H1 (cell line): ENCODE data around the gene TTC39A. TPM values are rescaled to one million over a fixed set of nuclear protein-coding genes. Genes with fewer than 3 reads are reported as not detected.

Experiments
- CTCF ChIA-PET: fragments of 300-600 bp; sonication (Branson Sonifier 250); formaldehyde crosslinking; loops from one replicate; lab custom pipeline; 2021; ENCODE audit not compliant: partially characterized antibody; lab: Charles Lee
- POLR2A ChIA-PET: fragments of 300-600 bp; sonication (Branson Sonifier 250); formaldehyde crosslinking; loops from one replicate; lab custom pipeline; 2021; ENCODE audit warnings: inconsistent platforms; ENCODE audit not compliant: partially characterized antibody; lab: Charles Lee
- DNase-seq, 2 experiments: peaks; one replicate each; pipeline versions ENCODE4 v3.0.0 to v3.0.0-alpha.2; 2010 to 2022; ENCODE audit warnings: low spot score in 2 of 2, low read depth in 1 of 2, mixed read lengths in 1 of 2
- FAIRE-seq: peaks from 2 replicates; lab custom pipeline; 2011; peaks lifted over from hg19 to GRCh38; lab: Jason Lieb, UNC
- H2AFZ ChIP-seq: 2 replicates; pipeline ENCODE4 v1.8.1; 2012; ENCODE audit warnings: low read length, inconsistent platforms
- H2AK5ac ChIP-seq: 2 replicates; pipeline ENCODE4 v1.6.1; 2013; ENCODE audit warnings: low read depth, low read length
- H2BK120ac ChIP-seq: replicated peaks from 2 replicates; pipeline ENCODE3; 2013; ENCODE audit warnings: low read depth, low read length, inconsistent platforms
- H2BK12ac ChIP-seq: 2 replicates; pipeline ENCODE4 v1.6.1; 2013; ENCODE audit warnings: low read depth, low read length
- H2BK15ac ChIP-seq: 2 replicates; pipeline ENCODE4 v1.6.1; 2013; ENCODE audit warnings: low read length
- H2BK20ac ChIP-seq: 2 replicates; pipeline ENCODE4 v1.6.1; 2013; ENCODE audit warnings: low read length
- H2BK5ac ChIP-seq: 2 replicates; pipeline ENCODE4 v1.6.1; 2013; ENCODE audit warnings: low read depth, low read length
- H3K14ac ChIP-seq: 2 replicates; pipeline ENCODE4 v1.6.1; 2013; ENCODE audit warnings: inconsistent platforms; ENCODE audit not compliant: insufficient read length
- H3K18ac ChIP-seq: 2 replicates; pipeline ENCODE4 v1.6.1; 2013; ENCODE audit warnings: low read length; ENCODE audit errors: extremely low read depth
- H3K23ac ChIP-seq: 2 replicates; pipeline ENCODE4 v1.6.1; 2013; ENCODE audit warnings: inconsistent platforms; ENCODE audit not compliant: insufficient read length
- H3K23me2 ChIP-seq: 2 replicates; pipeline ENCODE4 v1.6.1; 2013; ENCODE audit warnings: low read depth, low read length
- H3K27ac ChIP-seq: 2 replicates; pipeline ENCODE4 v1.6.1; 2011; ENCODE audit warnings: low read depth, low read length, inconsistent platforms
- H3K27me3 ChIP-seq, 4 experiments: replicated peaks in 1 of 4; 1 replicate in 1 of 4; 2 replicates in 3 of 4; pipeline versions ENCODE4 v1.6.1 to v1.8.1; 2011 to 2013; ENCODE audit warnings: low read length in 3 of 4, mild to moderate bottlenecking in 3 of 4, inconsistent platforms in 2 of 4, mixed read lengths in 2 of 4, moderate library complexity in 1 of 4; ENCODE audit not compliant: control insufficient read depth in 3 of 4, insufficient read depth in 3 of 4; ENCODE audit errors: extremely low read depth in 1 of 4
- H3K36me3 ChIP-seq, 4 experiments: 2 replicates each; pipeline versions ENCODE4 v1.6.1 to v1.8.1; 2011 to 2013; ENCODE audit warnings: mild to moderate bottlenecking in 4 of 4, low read length in 3 of 4, moderate library complexity in 2 of 4, control low read depth in 1 of 4, inconsistent platforms in 1 of 4; ENCODE audit not compliant: insufficient read depth in 4 of 4, control insufficient read depth in 2 of 4
- H3K4ac ChIP-seq: replicated peaks from 2 replicates; pipeline ENCODE3; 2013; ENCODE audit warnings: low read length, low read depth, mixed read lengths, inconsistent platforms; ENCODE audit not compliant: insufficient read length
- H3K4me1 ChIP-seq, 4 experiments: replicated peaks in 1 of 4; 1 replicate in 1 of 4; 2 replicates in 3 of 4; pipeline versions ENCODE4 v1.6.1 to v1.8.1; 2011 to 2013; ENCODE audit warnings: low read length in 3 of 4, inconsistent platforms in 2 of 4, mixed read lengths in 1 of 4; ENCODE audit not compliant: insufficient read depth in 4 of 4, control insufficient read depth in 3 of 4
- H3K4me2 ChIP-seq, 2 experiments: 2 replicates each; pipeline versions ENCODE4 v1.6.1 to v1.8.1; 2011 to 2013; ENCODE audit warnings: low read depth in 2 of 2, low read length in 2 of 2, control low read depth in 1 of 2, inconsistent platforms in 1 of 2, mild to moderate bottlenecking in 1 of 2; ENCODE audit not compliant: insufficient read depth in 1 of 2
- H3K4me3 ChIP-seq, 4 experiments: fragments of 200-600, 300-600 bp in 1 of 4; sonication (generic), shearing (Covaris generic), sonication (Bioruptor Twin) in 1 of 4; 2 replicates each; pipeline versions ENCODE4 v1.5.1 to v1.8.1; 2011 to 2016; ENCODE audit warnings: low read length in 4 of 4, low read depth in 3 of 4, control low read depth in 2 of 4, inconsistent platforms in 2 of 4, mild to moderate bottlenecking in 2 of 4, mixed read lengths in 1 of 4, moderate library complexity in 1 of 4; ENCODE audit not compliant: insufficient read depth in 2 of 4; ENCODE audit errors: extremely low read depth in 1 of 4
- H3K56ac ChIP-seq: replicated peaks from 2 replicates; pipeline ENCODE3; 2013; ENCODE audit warnings: low read depth, mild to moderate bottlenecking, mixed read lengths, low read length, inconsistent platforms; ENCODE audit not compliant: insufficient read length
- H3K79me1 ChIP-seq: 2 replicates; pipeline ENCODE4 v1.6.1; 2013; ENCODE audit warnings: low read depth, low read length, control low read depth
- H3K79me2 ChIP-seq, 2 experiments: 2 replicates each; pipeline versions ENCODE4 v1.6.1 to v1.8.1; 2012 to 2013; ENCODE audit warnings: low read length in 2 of 2, mild to moderate bottlenecking in 2 of 2, inconsistent platforms in 1 of 2; ENCODE audit not compliant: insufficient read depth in 2 of 2, control insufficient read depth in 1 of 2
- H3K9ac ChIP-seq, 4 experiments: replicated peaks in 1 of 4; 1 replicate in 1 of 4; 2 replicates in 3 of 4; pipeline versions ENCODE4 v1.6.1 to v1.8.1; 2011 to 2013; ENCODE audit warnings: low read depth in 3 of 4, low read length in 3 of 4, control low read depth in 2 of 4, mild to moderate bottlenecking in 2 of 4, moderate library complexity in 2 of 4, inconsistent platforms in 1 of 4; ENCODE audit errors: extremely low read depth in 1 of 4
- H3K9me3 ChIP-seq, 2 experiments: 2 replicates each; pipeline versions ENCODE4 v1.6.1 to v1.8.1; 2012 to 2013; ENCODE audit warnings: mild to moderate bottlenecking in 2 of 2, moderate library complexity in 2 of 2, control low read depth in 1 of 2, inconsistent platforms in 1 of 2, low read depth in 1 of 2, low read length in 1 of 2, mixed read lengths in 1 of 2; ENCODE audit not compliant: insufficient read depth in 2 of 2
- H4K20me1 ChIP-seq, 2 experiments: replicated peaks in 1 of 2; 2 replicates each; pipeline versions ENCODE3 to v1.8.1; 2011 to 2013; ENCODE audit warnings: inconsistent platforms in 2 of 2, low read length in 2 of 2, mild to moderate bottlenecking in 1 of 2; ENCODE audit not compliant: insufficient read depth in 2 of 2, control insufficient read depth in 1 of 2
- H4K5ac ChIP-seq: 2 replicates; pipeline ENCODE4 v1.6.1; 2013; ENCODE audit warnings: low read length, low read depth, mixed read lengths, inconsistent platforms; ENCODE audit not compliant: insufficient read length
- H4K8ac ChIP-seq: 2 replicates; pipeline ENCODE4 v1.8.0; 2013; ENCODE audit warnings: mild to moderate bottlenecking, moderate library complexity, low read length, inconsistent platforms; ENCODE audit not compliant: insufficient read depth; ENCODE audit errors: extremely low read depth
- H4K91ac ChIP-seq: replicated peaks from 2 replicates; pipeline ENCODE3; 2013; ENCODE audit warnings: low read length, mixed read lengths, inconsistent platforms; ENCODE audit not compliant: insufficient read length
- BACH1 ChIP-seq: IDR thresholded peaks from 2 replicates; pipeline ENCODE4 v1.6.1; 2012; ENCODE audit warnings: low read length, improper control_type of control experiment
- CBX8 ChIP-seq: fragments of 300-800, 300-1000 bp; sonication (generic); IDR thresholded peaks from 2 replicates; pipeline ENCODE4 v1.7.1; 2016; ENCODE audit warnings: low read depth, low read length, borderline replicate concordance
- FOSL1 ChIP-seq: IDR thresholded peaks from 2 replicates; pipeline ENCODE4 v1.6.1; 2011; ENCODE audit warnings: mild to moderate bottlenecking, low read depth, low read length, moderate library complexity; ENCODE audit not compliant: insufficient read depth
- JUND ChIP-seq: IDR thresholded peaks from 2 replicates; pipeline ENCODE4 v1.6.1; 2011; ENCODE audit warnings: mild to moderate bottlenecking, improper control_type of control experiment, low read length
- KDM5A ChIP-seq: fragments of 200-600 bp; IDR thresholded peaks from 2 replicates; pipeline ENCODE4 v1.7.1; 2012; ENCODE audit warnings: mild to moderate bottlenecking, low read length, inconsistent platforms, mixed read lengths
- POU5F1 ChIP-seq: IDR thresholded peaks from 2 replicates; pipeline ENCODE4 v1.6.1; 2011; ENCODE audit warnings: low read depth, mild to moderate bottlenecking, low read length, moderate library complexity
- SP1 ChIP-seq: IDR thresholded peaks from 2 replicates; pipeline ENCODE4 v1.6.1; 2011; ENCODE audit warnings: low read depth, low read length
- SP2 ChIP-seq: IDR thresholded peaks from 2 replicates; pipeline ENCODE4 v1.6.1; 2012; ENCODE audit warnings: mild to moderate bottlenecking, low read length, inconsistent platforms
- SUZ12 ChIP-seq: fragments of 200-600 bp; sonication (generic); IDR thresholded peaks from 2 replicates; pipeline ENCODE4 v1.6.1; 2012; ENCODE audit warnings: mild to moderate bottlenecking, inconsistent platforms, low read length, moderate library complexity, mixed read lengths
- TEAD4 ChIP-seq: IDR thresholded peaks from 2 replicates; pipeline ENCODE4 v1.6.1; 2012; ENCODE audit warnings: low read depth, low read length, inconsistent platforms, mixed read lengths
- ZNF274 ChIP-seq: IDR thresholded peaks from 2 replicates; pipeline ENCODE4 v1.7.0; 2012; ENCODE audit warnings: low read length, borderline replicate concordance; ENCODE audit errors: extremely low read depth
- WGBS, 2 experiments: shearing (Covaris generic) in 1 of 2; methylation state at CpG; one replicate each; pipeline versions ENCODE4 v1.1.6 to v1.1.7; 2013 to 2015; ENCODE audit warnings: low lambda C conversion rate in 2 of 2, mixed read lengths in 2 of 2, inconsistent platforms in 1 of 2, low coverage in 1 of 2, missing lambda C conversion rate in 1 of 2; ENCODE audit not compliant: insufficient replicate concordance in 2 of 2, insufficient coverage in 1 of 2, insufficient read length in 1 of 2; ENCODE audit errors: extremely low coverage in 1 of 2, missing lambda C conversion rate in 1 of 2; 5-methylcytosine and 5-hydroxymethylcytosine counted together
- polyA plus RNA-seq, 7 experiments: library from polyadenylated mRNA; depleted of rRNA in 3 of 7; stranded (reverse) in 5 of 7; unstranded in 2 of 7; fragments of >200 nt in 5 of 7; fragments of 200-250 nt in 2 of 7; gene quantifications; 1 replicate in 5 of 7; 2 replicates in 1 of 7; 4 replicates in 1 of 7; pipeline versions ENCODE4 v1.2.1 to v1.2.3, GENCODE V29; 2011 to 2013; ENCODE audit warnings: missing spikeins in 2 of 7, mixed read lengths in 2 of 7
- total RNA-seq: library from RNA; stranded (reverse); fragmentation: NEBNext Ultra II Directional; extraction: Animal tissue kit (Norgen Biotek cat#: 25700); gene quantifications from 2 replicates; pipeline ENCODE4 v1.2.1, GENCODE V29; 2021

The TTC39A gene
- total and polyA plus RNA-seq, 2 of the 8 experiments (the other 6 are each of a cell fraction or from before 2014, with no cell fraction given) = 5.5 to 5.8 TPM

GRCh38 chr1:51298322-51298705 is 32.0 kb downstream of the TTC39A start:
- Histone ChIP-seq H3K4me1 (peaks cover 0 to 7% (median 5%) of the 10 kb centered on the region in 4 experiments; a peak in 5 of 7 replicates), H2BK12ac (no peak overlapping the region), H4K20me1 (no peaks in the 10 kb centered on the region), H3K36me3 (no peaks in the 10 kb centered on the region), H4K91ac (no peak overlapping the region), H3K9ac (no peak overlapping the region), H2AFZ (no peak overlapping the region), H2BK120ac (no peak overlapping the region), H3K79me2 (no peaks in the 10 kb centered on the region), H3K18ac (no peak overlapping the region), H2BK15ac (no peak overlapping the region), H3K23ac (no peak overlapping the region), H2AK5ac (no peak overlapping the region), H3K27me3 (no peaks in the 10 kb centered on the region; a peak in 1 of 7 replicates), H3K4ac (no peak overlapping the region), H3K23me2 (no peaks in the 10 kb centered on the region), H4K8ac (no peak overlapping the region), H4K5ac (no peak overlapping the region), H3K79me1 (no peaks in the 10 kb centered on the region), H3K9me3 (peaks cover 0 to 3% of the 10 kb centered on the region in 2 experiments; a peak in 2 of 4 replicates), H2BK5ac (no peak overlapping the region), H3K56ac (no peak overlapping the region), H3K14ac (no peak overlapping the region), H3K4me2 (no peak overlapping the region), H2BK20ac (no peak overlapping the region), H3K27ac (no peak overlapping the region), H3K4me3 (no peak overlapping the region)
- DNase-seq = no peak
- no peak for FAIRE-seq
- ChIA-PET POLR2A (no interaction called here), CTCF (interaction anchor here (2.1 kb wide), 1 partner anchor 14 kb away, joined by 8 read pairs; no protein-coding TSS in a partner anchor)
- 84% methylated on average over 4 of the region's 4 CpGs; no CpG with 5 or more reads in 1 of the 2 experiments for WGBS, 2 experiments
- TF ChIP-seq TEAD4 = no peak
- TF ChIP-seq KDM5A = no peak
- no peak for TF ChIP-seq SUZ12
- TF ChIP-seq SP1 = no peak
- TF ChIP-seq POU5F1 = no peak
- no peak for TF ChIP-seq CBX8
- TF ChIP-seq SP2 = no peak
- TF ChIP-seq ZNF274 = no peak
- TF ChIP-seq JUND = no peak
- no peak for TF ChIP-seq FOSL1
- TF ChIP-seq BACH1 = no peak
